ENCODE results near the gene GSK3B.

The GSK3B gene

DNA sequence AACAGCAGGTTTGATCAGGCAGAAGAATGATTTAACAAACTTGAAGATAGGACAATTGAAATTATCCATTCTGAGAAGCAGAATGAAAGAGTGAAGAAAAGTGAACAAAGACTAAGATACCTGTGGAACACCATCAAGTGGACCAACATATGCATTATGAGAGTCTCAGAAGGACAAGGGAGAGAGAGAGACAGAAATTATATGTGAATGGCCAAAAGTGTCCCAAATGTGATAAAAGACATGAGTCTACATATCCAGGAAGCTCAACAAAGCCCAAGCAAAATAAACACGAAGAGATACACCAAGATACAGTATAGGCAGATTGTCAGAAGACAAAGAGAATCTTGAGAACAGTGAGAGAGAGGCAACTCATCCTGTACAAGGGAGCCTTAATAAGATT, 317.9 kb downstream of the GSK3B start:
- no peak for TF ChIP-seq CTCF (IDR thresholded peaks at IDR 0.05; ENCODE audit: insufficient read depth, low read depth, low read length, missing control alignments)
- H3K4me3 ChIP-seq (ENCODE audit: low read length): no peak overlapping the region
- DNase-seq (ENCODE audit: low read depth): no peak

GRCh38 chr3:119774444-119774843, 319.8 kb downstream of the GSK3B start:
- no peak for TF ChIP-seq CTCF (IDR thresholded peaks at IDR 0.05; ENCODE audit: insufficient read depth, low read depth, low read length, missing control alignments)
- DNase-seq (ENCODE audit: low read depth): no peak
- no peak overlapping the region for H3K4me3 ChIP-seq (ENCODE audit: low read length)
